Cerebellar cortex (tissue), 1 donor: Measurements from ENCODE around the gene MANSC1.
"Not testable (repeated sequence)": the region's sequence is repeated elsewhere in the genome, so short reads cannot be mapped to it uniquely, and the experiment has no call there.

ENCODE experiments used
- DNase-seq: peaks from one replicate; pipeline ENCODE4 v3.0.0-alpha.2; 2015; ENCODE audit warnings: low spot score

MANSC1 gene

GRCh38 chr12:12365446-12365802 is 15.4 kb upstream of the MANSC1 start:
- no peak for DNase-seq

- no peak for DNase-seq
These were observed 14.9 kb upstream of the MANSC1 start for GRCh38 chr12:12364787-12365445.

- no peak for DNase-seq
These were observed 8.5 kb upstream of the MANSC1 start for GRCh38 chr12:12358528-12358927.

GRCh38 chr12:12357719-12358461 is 7.8 kb upstream of the MANSC1 start:
- peak; percentile 70 for DNase-seq

GRCh38 chr12:12356896-12357718 is 7.1 kb upstream of the MANSC1 start, which contains the start of gene BORCS5:
TSS of gene BORCS5 (plus strand) at chr12:12357078. CDS start at chr12:12357452, 374 bp downstream.
- peak; percentile 98 for DNase-seq

GRCh38 chr12:12356467-12356895 is 6.4 kb upstream of the MANSC1 start:
- no peak for DNase-seq

- no peak for DNase-seq
These were observed 3.8 kb upstream of the MANSC1 start for GRCh38 chr12:12353807-12354206.

- no peak for DNase-seq
These were observed 3.2 kb upstream of the MANSC1 start for GRCh38 chr12:12353276-12353675.

GRCh38 chr12:12351468-12352185 is 1.6 kb upstream of the MANSC1 start:
- DNase-seq, result not testable (repeated sequence)

GRCh38 chr12:12350868-12351463 is 924 bp upstream of the MANSC1 start:
- DNase-seq, result no peak

GRCh38 chr12:12338527-12339168 is 11.4 kb downstream of the MANSC1 start:
- no peak for DNase-seq

GRCh38 chr12:12336511-12336910 is 13.5 kb downstream of the MANSC1 start:
- DNase-seq, result no peak

- no peak for DNase-seq
These were observed 14.0 kb downstream of the MANSC1 start for GRCh38 chr12:12336049-12336411.

- peak; percentile 46 for DNase-seq
These were observed 15.5 kb downstream of the MANSC1 start for GRCh38 chr12:12334367-12335040.

- DNase-seq, result no peak
These were observed 16.4 kb downstream of the MANSC1 start for GRCh38 chr12:12333407-12334366.

- no peak for DNase-seq
These were observed 18.1 kb downstream of the MANSC1 start for GRCh38 chr12:12331896-12332295.

- DNase-seq, result no peak
These were observed 18.7 kb downstream of the MANSC1 start for GRCh38 chr12:12331244-12331771.

GRCh38 chr12:12327802-12328201 is 22.2 kb downstream of the MANSC1 start:
- peak; percentile 72 for DNase-seq

- no peak for DNase-seq
These were observed 23.8 kb downstream of the MANSC1 start for GRCh38 chr12:12326262-12326661.
